HCEC 1CT (cell line): ENCODE results near the gene STXBP5.
"Not testable (repeated sequence)": the region's sequence is repeated elsewhere in the genome, so short reads cannot be mapped to it uniquely, and the experiment has no call there.

ENCODE experiments used
- DNase-seq: peaks from one replicate; pipeline ENCODE4 v3.0.0-alpha.2; 2017

The STXBP5 gene

DNA sequence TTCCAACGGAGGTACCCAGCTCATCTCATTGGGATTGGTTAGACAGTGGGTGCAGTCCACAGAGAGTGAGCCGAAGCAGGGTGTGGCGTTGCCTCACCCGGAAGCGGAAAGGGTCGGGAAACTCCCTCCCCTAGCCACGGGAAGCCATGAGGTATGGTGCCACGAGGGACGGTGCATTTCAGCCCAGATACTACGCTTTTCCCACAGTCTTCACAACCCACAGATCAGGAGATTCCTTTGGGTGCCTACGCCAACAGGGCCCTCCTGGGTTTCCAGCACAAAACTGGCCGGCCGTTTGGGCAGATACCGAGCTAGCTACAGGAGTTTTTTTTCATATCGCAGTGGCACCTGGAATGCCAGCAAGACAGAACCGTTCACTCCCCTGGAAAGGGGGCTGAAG, 46.9 kb downstream of the STXBP5 start:
- no peak for DNase-seq

DNA sequence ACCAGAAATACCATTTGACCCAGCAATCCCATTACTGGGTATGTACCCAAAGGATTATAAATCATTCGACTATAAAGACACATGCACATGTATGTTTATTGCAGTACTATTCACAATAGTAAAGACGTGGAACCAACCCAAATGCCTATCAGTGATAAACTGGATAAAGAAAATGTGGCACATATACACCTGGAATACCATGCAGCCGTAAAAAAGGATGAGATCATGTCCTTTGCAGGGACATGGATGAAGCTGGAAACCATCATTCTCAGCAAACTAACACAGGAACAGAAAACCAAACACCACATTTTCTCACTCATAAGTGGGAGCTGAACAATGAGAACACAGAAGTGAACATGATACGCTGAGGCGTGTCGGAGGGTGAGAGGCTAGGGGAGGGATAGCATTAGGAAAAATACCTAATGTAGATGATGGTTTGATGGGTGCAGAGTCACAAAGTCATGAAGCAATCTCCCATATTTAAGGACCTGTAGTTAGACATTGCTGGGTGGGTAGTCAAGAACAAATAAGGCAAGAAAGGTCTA, 50.8 kb downstream of the STXBP5 start:
- not testable (repeated sequence) for DNase-seq

DNA sequence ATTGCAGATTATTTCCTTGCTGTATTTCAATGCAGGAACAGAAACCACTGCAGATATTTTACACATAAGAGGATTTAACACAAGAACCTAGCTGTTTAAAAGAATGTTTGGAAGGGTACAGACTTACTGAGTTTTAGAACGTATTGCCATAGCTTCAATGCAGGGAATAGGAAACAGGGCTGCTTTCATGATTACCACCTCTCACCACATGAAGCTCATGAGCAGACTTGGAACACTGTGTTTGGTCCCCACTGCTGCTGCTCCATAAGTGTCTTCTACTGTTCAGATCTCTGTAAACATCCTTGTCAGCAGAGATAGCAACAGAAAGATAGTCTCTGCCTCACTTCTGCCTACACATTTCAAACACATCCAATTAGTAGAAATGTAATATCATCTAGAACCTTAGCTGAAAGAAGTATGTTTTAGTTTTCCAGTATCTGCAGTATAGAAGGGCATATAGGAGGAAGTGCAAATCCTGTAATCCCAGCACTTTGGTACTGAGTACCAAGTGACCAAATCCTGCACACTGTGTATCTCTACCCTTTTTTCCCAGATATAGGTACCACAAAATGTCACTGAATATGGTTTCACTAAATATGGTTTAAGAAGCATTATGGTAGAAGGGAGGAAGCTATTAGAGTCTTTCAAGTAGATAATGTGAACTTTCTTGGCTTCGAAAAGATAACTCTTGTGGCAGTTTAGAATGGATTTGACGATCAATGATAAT, 51.9 kb downstream of the STXBP5 start:
- no peak for DNase-seq

DNA sequence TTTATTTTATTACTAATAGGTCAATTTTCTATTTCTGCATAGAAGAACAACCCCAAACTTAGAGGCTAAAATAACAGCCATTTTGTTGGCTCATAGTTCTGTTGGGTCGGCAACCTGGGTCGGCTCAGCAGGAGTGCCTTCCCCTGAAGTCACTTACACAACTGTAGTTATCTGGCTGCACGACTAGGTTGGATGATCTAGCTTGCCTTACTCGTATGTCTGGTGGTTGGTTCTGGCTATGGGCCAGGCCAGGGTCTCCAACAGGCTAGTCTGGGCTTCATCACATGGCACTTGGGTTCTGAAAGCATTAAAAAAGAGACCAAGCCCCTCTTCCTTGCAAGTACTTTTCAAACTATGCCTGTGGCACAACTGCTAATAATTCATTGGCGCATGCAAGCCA, 53.5 kb downstream of the STXBP5 start:
- DNase-seq = no peak

DNA sequence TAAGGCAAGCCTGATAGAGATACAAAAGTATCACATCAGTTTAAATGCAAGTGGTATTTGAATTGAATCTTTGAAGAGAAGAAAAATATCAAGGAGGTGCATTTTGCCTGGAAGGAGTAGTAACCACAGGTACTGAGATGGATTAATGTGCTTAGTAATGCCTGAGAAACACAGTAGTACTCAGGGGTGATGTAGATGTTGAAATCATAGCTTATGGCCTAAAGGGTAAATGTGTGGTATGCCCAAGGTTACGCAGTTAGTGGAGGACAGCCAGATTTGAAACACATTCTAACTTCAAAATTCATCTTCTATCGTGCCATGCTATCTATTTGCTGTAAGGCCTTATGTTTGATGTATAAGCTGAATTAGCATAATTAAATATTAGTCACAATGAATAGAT, 55.9 kb downstream of the STXBP5 start:
- DNase-seq = no peak

DNA sequence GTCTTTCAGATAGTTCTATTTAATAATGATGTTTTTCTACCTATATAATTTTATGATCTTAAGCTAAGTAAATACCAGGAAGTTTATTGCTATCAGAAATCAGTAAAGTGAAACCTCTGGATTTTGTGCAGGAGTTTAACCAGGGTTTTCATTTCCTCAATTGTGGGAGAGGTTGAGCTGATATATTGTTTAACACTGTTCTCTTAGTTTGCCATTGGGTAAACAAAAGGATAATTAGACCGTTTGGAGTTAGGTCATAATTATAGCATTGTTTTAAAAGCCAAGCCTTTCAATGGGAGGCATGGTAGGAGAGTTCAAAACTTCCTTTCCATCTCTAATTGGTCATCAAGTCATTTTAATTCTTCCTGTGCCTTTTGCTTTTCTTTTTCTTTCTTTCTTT, 58.7 kb downstream of the STXBP5 start:
- no peak for DNase-seq

DNA sequence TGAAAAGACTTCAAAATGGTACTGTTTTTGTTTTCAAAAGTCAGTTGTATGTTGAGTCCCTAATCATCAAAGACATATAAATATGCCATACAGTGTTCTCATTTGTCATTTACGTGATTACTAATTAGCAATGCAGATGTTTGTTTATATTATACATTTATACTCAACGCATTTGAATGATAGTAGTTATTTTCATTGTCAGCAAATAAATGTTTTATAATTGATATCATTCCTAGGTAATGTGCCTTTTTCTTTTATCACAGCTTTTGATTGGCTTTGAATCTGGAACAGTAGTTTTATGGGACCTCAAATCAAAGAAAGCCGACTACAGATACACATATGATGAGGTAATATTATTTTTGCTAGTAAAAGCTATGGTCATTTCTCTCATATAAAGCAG, 62.6 kb downstream of the STXBP5 start:
- DNase-seq = no peak

DNA sequence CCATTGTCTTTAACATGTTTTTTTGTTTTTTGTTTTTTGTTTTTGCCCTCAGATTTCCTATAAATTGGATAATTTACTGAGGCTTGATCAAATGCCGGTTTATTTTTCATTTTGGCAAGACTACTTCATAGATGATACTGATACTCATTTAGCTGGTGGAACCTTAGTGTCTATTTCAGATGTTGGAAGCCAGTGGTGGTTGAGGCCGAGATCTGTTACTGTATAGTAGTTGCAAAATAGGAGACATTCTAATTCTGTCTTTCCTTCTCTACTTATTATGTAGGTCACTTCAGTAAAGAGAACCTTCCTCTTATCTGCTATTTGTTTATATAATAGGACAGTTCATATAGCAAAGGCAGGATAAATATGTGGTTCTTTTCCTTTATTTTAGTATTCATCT, 63.4 kb downstream of the STXBP5 start:
- DNase-seq = no peak

DNA sequence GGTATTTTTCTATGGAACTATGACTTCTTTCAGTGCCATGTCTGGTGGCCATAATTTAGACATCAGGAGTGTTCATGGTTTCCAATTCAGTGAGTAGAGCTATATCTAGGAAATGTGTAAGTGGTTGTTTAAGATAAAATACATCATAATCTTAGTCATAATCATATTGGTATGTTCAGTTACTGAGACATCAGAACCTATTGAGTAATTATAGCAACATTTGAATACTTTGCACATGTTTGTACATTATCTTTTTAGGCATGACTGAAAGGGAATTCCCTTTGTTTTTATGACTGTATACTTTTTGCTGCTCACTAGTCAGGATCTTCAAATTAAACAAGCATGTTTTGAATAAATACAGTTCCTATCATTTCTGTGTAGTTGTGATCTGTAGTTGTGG, 64.0 kb downstream of the STXBP5 start:
- DNase-seq = peak; percentile 84

DNA sequence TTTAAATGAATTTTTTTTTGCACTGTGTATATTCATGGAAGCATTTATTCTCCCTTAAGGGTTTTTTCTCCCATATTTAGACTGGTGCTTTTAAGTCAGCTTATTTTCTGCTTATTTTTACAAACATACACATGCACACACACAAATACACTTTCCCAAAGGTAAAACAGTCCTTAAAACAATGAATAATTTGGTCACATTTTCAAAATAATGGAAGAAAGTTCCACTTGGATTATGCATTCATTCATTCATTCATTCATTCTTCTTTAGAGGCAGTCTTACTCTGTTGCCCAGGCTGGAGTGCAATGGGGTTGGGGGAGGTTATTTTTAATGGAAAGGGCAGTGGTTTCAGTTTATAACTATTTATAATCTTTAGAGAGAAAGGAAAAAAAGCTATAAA, 69.8 kb downstream of the STXBP5 start:
- no peak for DNase-seq

DNA sequence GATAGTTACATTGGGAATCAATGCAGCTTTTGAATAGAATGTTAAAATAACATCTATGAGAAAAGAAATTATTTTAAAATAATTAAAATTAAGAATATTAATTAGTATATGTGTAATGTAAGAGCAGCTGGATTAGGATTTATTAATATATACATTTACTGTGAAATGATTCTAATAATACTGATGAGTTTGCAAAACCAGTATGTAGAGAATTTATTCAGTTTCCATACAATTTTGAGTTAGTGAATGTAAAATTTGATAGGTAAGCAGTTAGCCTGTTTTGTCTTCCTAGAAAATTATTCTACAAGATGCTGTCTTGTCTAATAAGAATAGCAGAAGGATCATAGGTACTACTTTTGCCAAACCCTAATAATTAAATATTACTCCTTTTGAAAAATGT, 70.6 kb downstream of the STXBP5 start:
- DNase-seq = no peak

DNA sequence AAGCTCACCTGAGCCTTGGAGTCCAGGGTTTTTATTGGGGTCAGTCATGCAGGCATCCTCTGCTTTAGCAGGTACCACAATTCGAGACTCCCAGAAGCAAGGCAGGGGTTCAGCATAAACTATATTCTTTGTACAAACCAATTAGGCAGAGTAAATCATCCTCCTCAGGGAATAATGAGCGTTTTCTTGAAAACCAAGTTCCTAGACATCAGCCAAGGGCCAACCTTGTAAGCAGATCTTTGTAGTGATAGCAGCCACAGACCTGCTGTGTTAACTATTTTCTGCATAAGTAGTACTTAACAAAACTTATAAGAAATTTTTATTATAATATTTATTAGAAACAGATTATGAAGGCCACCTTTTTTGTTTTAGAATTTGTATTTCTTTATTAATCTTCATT, 74.7 kb downstream of the STXBP5 start:
- no peak for DNase-seq

DNA sequence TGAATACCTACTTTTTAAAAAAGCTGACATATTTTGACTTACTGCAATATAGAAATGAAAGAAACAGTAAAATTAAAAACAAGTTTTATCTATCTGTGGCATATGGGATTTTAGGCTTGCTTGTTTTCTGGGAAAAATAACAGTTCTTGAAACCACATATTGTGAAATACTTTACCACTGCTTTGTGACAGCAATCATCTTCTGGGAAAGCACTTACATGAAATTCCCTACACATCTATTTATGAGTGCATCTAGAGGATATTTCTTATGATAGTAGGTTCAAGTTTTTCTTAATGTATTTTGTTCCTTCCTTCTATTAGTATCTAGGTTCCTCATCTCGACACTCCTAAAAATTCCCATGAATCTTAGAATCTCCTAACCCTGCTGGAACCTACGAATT, 75.2 kb downstream of the STXBP5 start:
- peak; percentile 26 for DNase-seq

DNA sequence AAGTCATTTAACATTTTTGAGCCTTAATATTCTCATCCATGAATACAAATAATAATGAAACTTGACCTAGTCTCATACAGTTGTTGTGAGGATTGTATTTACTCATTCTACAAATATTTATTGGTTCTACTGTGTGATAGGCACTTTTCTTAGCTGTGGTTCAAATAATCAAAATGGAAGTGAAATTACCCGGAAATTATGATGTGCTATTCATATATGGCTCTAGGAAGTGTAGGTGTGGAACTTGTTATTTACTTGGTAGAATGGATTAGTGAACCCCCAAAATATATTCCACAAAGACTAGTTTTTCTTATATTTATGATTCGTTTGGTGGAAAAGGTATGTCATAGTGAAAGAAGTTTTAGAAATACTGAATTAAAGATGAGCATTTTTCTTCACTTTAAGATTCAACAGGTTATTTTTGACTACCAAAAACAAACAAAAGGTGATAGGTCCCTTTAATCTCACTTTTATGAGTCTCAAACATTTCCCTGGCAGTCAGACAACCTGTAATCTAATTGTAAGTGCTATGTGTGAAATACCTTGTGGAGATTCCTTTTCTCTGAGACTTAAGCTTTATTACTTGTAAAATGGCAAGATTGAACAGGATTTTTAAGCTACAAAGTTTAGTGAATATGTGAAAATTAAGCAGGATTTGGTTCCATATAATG, 77.8 kb downstream of the STXBP5 start:
- DNase-seq = no peak

DNA sequence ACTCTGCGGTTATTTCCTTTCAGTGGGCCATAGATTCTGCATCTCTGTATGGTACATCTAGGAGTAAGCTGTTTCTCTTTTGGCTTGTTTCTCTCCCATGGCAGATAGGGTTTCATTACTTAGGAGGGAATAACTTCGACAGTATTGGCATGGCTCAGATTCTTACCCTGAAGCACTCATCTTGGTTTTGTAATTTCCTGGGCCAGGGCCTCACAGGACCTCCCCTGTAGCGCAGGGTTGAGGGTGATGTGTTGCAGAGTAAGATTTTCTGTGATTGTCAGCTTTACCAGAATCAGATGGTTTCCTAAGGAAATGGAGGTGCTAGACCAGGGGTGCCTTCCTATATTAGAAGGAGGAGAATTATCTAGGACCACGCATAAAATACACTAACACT, 78.3 kb downstream of the STXBP5 start:
- DNase-seq = no peak

DNA sequence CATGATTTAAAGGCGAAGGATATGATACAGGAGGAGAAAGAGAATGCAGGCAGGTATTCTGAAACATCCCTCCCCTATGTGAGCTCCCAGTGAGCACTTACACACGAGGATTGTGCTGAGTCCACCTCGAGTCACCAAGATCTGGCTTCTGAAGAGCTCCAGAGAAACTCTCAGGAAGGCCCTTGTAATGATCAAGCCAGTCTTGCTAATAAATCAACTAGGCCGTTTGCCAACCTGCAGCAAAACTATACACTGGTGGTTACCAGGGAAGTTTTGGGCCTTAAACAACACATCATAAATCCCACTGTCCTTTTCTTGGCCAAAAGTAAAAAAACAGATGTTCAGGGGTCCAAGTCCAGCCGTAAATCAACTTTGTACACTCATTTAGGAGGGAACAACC, 79.2 kb downstream of the STXBP5 start:
- peak; percentile 25 for DNase-seq

DNA sequence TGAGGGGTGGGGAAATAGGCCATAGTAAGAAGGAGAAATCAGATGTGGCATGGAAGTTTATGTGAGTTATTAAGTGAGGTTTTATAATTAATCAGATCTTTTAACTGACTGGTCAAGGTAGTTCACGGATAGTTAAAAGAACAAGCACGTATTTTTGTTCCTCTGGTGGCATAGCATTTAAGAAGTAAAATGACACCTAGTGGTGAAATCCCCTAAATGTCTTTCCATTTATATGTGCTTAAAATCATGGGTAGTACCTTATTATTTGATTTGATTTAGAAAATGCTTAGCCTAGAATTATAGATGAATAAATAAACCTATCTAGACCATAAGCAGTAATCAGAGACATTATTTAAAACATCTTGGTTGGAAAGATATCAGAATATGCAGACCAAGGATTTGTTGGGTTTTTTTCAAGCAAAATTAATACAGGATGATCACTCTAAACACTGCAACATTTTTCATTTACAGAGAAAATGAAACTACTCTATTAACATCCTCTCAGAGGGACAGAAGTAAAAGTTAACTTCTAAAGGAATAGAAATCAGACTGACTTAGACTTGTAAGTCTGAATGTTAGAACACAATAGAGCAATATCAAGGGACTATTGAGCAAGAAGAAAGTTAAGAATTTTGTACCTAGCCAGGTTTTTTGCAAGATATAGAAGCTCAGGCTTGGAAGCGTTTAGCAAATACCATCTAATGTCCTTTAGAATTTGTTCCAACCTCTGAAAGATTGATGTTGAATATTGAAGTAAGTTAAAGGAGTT, 81.1 kb downstream of the STXBP5 start:
- peak; percentile 58 for DNase-seq

DNA sequence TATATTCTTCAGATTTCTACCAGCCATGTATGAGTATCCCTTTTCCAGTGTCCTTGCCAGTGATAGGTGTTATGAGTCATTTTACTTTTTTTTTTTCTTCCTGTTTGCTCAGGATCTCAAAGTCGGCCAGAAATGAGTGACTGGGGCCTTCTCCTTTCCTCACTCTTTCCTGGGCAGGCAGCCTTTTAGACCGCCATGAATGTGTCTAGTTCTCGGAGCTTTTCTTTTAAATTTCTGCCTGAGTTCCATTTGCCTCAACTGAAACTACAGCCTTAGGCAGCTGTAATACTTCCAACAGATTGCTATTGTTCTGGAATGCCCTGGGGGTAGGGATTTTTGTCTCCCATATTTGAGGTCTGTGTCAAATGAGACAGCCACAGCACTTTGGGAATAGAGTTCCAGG, 83.7 kb downstream of the STXBP5 start:
- peak; percentile 68 for DNase-seq

DNA sequence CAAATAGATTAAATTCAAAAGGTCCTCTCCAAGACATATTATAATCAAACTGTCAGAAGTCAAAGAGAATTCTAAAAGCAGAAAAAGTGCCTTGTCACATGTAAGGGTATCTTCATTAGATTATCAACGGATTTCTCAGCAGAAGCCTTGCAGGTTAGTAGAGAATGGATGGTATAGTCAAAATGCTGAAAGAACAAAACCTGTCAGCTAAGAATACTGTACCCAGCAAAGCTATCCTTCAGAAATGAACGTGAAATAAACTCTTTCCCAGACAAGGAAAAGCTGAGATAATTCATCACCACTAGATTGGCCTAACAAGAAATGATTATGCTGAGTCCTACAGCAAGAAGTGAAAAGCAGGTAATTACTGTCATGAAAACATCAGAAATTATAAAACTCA, 92.9 kb downstream of the STXBP5 start:
- DNase-seq = no peak

DNA sequence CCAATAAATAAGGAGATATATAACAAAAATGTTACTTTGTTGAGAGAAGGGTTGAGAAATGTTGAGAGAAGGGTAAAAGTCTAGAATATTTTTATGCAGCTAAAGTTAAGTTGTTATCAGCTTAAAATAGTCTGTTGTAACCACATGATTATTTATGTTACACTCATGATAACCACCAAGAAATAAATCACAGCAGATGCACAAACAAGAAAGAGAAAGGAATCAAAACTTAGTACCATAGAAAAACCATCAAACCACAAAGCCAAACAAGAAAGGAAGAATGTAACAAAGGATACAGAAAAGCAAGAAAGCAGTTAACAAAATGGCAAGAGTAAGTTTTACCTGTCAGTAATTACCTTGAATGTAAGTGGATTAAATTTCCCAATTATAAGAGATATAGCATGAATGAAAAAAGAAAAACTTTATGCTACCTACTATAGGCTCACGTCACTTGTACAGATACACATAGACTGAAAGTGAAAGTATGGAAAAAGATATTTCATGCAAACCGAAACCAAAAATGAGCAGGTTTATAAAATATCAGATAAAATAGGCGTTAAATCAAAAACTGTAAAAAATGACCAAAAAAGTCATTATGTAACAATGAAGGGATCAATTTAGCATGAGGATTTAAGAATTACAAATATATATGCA, 93.6 kb downstream of the STXBP5 start:
- DNase-seq = no peak

DNA sequence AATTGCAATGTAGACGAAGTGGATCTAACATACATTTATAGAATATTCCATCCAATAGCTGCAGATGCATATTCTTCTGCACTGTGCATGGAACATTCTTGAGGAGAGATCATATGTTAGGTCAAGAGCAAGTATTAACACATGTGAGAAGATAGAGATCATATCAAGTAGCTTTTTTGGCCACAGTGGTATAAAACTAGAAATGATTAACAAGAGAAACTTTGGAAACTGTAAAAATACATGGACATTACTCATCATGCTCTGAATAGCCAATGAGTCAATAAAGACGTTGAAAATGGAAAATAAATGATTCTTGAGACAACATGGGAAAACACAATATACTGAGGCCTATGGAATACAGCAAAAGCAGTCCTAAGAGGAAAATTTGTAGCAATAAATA, 94.2 kb downstream of the STXBP5 start:
- DNase-seq = peak; percentile 25

DNA sequence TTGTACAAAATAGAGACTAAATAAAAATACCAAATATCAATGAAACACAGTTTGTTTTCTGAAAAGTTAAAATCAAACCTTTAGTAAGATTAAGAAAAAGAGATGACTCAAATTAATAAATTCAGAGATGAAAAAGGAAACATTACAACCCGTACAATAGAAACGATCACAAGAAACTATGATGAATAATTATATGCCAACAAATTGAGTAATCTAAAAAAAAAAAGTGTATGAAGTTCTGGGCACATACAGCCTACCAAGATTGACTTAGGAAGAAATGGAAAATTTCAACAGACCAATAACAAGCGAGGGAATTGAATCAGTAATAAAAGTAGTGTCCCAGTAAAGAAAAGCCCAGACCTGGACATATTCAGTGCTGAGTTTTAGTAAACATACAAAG, 94.8 kb downstream of the STXBP5 start:
- no peak for DNase-seq

DNA sequence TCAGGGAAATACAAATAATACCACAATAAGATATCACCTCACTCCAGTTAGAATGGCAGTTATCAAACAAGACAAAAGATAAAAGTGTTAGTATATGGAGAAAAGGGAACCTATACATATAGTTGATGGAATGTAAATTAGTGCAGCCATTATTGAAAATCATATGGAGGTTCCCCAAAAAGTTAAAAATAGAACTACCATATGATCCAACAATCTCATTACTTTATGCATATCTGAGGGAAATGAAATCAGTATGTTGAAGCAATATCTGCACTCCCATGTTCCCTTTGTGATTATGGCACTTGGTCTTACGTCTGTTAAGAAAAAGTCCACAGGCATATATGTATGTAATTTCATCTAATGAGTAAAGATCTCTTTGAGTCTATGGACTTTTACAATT, 96.9 kb downstream of the STXBP5 start:
- no peak for DNase-seq
